Sigmoid colon (tissue), 4 donors: ENCODE data around the gene PDE2A.

ENCODE experiments used
- CTCF ChIP-seq, 4 experiments: fragments of 450-650 bp in 3 of 4; fragments of 200-600 bp in 1 of 4; IDR thresholded peaks; one replicate each; pipeline ENCODE4 v1.5.1; 2016 to 2019; ENCODE audit warnings: antibody characterized with exemption in 4 of 4, mild to moderate bottlenecking in 3 of 4, moderate library complexity in 2 of 4
- EP300 ChIP-seq, 4 donors: sonication (generic); formaldehyde crosslinking; IDR thresholded peaks; one replicate each; pipeline ENCODE4 v1.6.1; 2017; ENCODE audit warnings: antibody characterized with exemption in 4 of 4
- POLR2AphosphoS5 ChIP-seq, 4 donors: sonication (generic); formaldehyde crosslinking; IDR thresholded peaks; one replicate each; pipeline ENCODE4 v1.6.1; 2017; ENCODE audit warnings: antibody characterized with exemption in 4 of 4

- TF ChIP-seq CTCF (IDR thresholded peaks at IDR 0.05) (no peak), EP300 (IDR thresholded peaks at IDR 0.05) (no peak), POLR2AphosphoS5 (IDR thresholded peaks at IDR 0.05) (no peak)
Measured at GRCh38 chr11:72597721-72598120, 76.5 kb downstream of the PDE2A start.
